ENCODE results near the gene HPCAL1.

DNA sequence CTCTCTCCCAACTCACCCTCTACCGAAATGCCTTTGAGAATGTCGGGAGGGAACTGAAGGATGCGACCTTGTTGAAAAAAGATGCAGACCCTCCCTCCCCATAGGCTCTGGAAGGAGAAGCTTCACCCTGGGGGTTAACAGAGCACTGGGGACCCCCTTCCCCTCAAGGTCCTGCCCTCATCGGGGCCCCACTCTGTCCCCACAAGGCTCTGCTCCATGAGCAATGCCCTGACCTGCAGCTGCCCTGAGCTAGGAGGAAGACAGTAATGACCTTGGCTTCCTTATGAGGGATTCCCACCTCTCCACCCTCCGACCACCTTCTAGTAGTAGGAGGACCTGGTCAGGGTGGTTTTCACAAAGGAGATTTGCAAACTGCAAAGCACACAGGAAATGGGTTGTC lies 44.4 kb upstream of the HPCAL1 start:
- TF ChIP-seq, protein P1, sequence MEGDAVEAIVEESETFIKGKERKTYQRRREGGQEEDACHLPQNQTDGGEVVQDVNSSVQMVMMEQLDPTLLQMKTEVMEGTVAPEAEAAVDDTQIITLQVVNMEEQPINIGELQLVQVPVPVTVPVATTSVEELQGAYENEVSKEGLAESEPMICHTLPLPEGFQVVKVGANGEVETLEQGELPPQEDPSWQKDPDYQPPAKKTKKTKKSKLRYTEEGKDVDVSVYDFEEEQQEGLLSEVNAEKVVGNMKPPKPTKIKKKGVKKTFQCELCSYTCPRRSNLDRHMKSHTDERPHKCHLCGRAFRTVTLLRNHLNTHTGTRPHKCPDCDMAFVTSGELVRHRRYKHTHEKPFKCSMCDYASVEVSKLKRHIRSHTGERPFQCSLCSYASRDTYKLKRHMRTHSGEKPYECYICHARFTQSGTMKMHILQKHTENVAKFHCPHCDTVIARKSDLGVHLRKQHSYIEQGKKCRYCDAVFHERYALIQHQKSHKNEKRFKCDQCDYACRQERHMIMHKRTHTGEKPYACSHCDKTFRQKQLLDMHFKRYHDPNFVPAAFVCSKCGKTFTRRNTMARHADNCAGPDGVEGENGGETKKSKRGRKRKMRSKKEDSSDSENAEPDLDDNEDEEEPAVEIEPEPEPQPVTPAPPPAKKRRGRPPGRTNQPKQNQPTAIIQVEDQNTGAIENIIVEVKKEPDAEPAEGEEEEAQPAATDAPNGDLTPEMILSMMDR (IDR thresholded peaks at IDR 0.05): no peak
- no peak for TF ChIP-seq POLR2A (IDR thresholded peaks at IDR 0.05)
